HG02678 (cell line): ENCODE results near the gene USP2.

Source experiments
- ATAC-seq: cut with Tn5 transposase; IDR thresholded peaks from one replicate; pipeline ENCODE4 v1.9.1; 2021; ENCODE audit warnings: mild to moderate bottlenecking, moderate library complexity; ENCODE audit not compliant: unreplicated experiment

USP2 gene

GRCh38 chr11:119343726-119344125, 37.8 kb downstream of the USP2 start:
- ATAC-seq = no peak

GRCh38 chr11:119342362-119343130, 38.9 kb downstream of the USP2 start:
- no peak for ATAC-seq

GRCh38 chr11:119342023-119342300, 39.5 kb downstream of the USP2 start:
- no peak for ATAC-seq

GRCh38 chr11:119341222-119342022, 40.1 kb downstream of the USP2 start:
- no peak for ATAC-seq

- no peak for ATAC-seq
Observed at GRCh38 chr11:119340335-119341221, 40.9 kb downstream of the USP2 start, which contains the start of gene C1QTNF5. TSS of gene C1QTNF5 (minus strand) at chr11:119340883. CDS start at chr11:119340397, 486 bp downstream.

- no peak for ATAC-seq
Observed at GRCh38 chr11:119339589-119340334, 41.7 kb downstream of the USP2 start.

- no peak for ATAC-seq
Observed at GRCh38 chr11:119338965-119339588, 42.4 kb downstream of the USP2 start.

- ATAC-seq = no peak
Observed at GRCh38 chr11:119338318-119338890, 43.1 kb downstream of the USP2 start.

GRCh38 chr11:119337581-119338317, 43.7 kb downstream of the USP2 start:
- ATAC-seq = no peak

GRCh38 chr11:119336744-119337469, 44.6 kb downstream of the USP2 start:
- no peak for ATAC-seq

GRCh38 chr11:119335655-119336543, 45.6 kb downstream of the USP2 start:
- ATAC-seq = no peak

- no peak for ATAC-seq
Observed at GRCh38 chr11:119335091-119335654, 46.3 kb downstream of the USP2 start.

- ATAC-seq = peak; percentile 94
Observed at GRCh38 chr11:119334174-119334930, 47.1 kb downstream of the USP2 start, which contains the start of gene RNF26. TSS of gene RNF26 (plus strand) at chr11:119334527. CDS start at chr11:119335123, 596 bp downstream.

- no peak for ATAC-seq
Observed at GRCh38 chr11:119332111-119332765, 49.3 kb downstream of the USP2 start.

GRCh38 chr11:119330237-119330636, 51.3 kb downstream of the USP2 start:
- no peak for ATAC-seq

GRCh38 chr11:119329320-119329719, 52.2 kb downstream of the USP2 start:
- ATAC-seq = no peak
